ENCODE data around the gene DDX59.
A peak's percentile ranks its signal among the peaks of the same experiment; 100 is the strongest.

The DDX59 gene

GRCh38 chr1:200683298-200683697 is 13.6 kb upstream of the DDX59 start:
- no peak for TF ChIP-seq ZNF274 (IDR thresholded peaks at IDR 0.05; ENCODE audit: low read depth, low read length)
- H3K4me3 ChIP-seq (ENCODE audit: low read length), result no peak overlapping the region

- TF ChIP-seq ZNF274 (IDR thresholded peaks at IDR 0.05; ENCODE audit: low read depth, low read length), result no peak
Observed at GRCh38 chr1:200681231-200681630, 11.5 kb upstream of the DDX59 start.

GRCh38 chr1:200676829-200677228 is 7.1 kb upstream of the DDX59 start:
- H3K4me3 ChIP-seq (ENCODE audit: low read length), result no peak overlapping the region
- no peak for TF ChIP-seq ZNF274 (IDR thresholded peaks at IDR 0.05; ENCODE audit: low read depth, low read length)

More at GRCh38 chr1:200681231-200681630, 11.5 kb upstream of the DDX59 start:
- no peak overlapping the region for H3K4me3 ChIP-seq (ENCODE audit: low read length)

GRCh38 chr1:200675588-200675852 is 5.8 kb upstream of the DDX59 start:
- TF ChIP-seq ZNF274 (IDR thresholded peaks at IDR 0.05; ENCODE audit: low read depth, low read length), result no peak
- no peak overlapping the region for H3K4me3 ChIP-seq (ENCODE audit: low read length)

- no peak for TF ChIP-seq ZNF274 (IDR thresholded peaks at IDR 0.05; ENCODE audit: low read depth, low read length)
- no peak overlapping the region for H3K4me3 ChIP-seq (ENCODE audit: low read length)
Observed at GRCh38 chr1:200674838-200675587, 5.3 kb upstream of the DDX59 start.

GRCh38 chr1:200673952-200674823 is 4.5 kb upstream of the DDX59 start:
- no peak for TF ChIP-seq ZNF274 (IDR thresholded peaks at IDR 0.05; ENCODE audit: low read depth, low read length)
- H3K4me3 ChIP-seq (ENCODE audit: low read length), result no peak overlapping the region

GRCh38 chr1:200671235-200671786 is 1.6 kb upstream of the DDX59 start:
- no peak for TF ChIP-seq ZNF274 (IDR thresholded peaks at IDR 0.05; ENCODE audit: low read depth, low read length)
- H3K4me3 ChIP-seq (ENCODE audit: low read length), result no peak overlapping the region; the same call in 1 of the 2 replicates

GRCh38 chr1:200670242-200671118 is 773 bp upstream of the DDX59 start:
- TF ChIP-seq ZNF274 (IDR thresholded peaks at IDR 0.05; ENCODE audit: low read depth, low read length), result no peak
- H3K4me3 ChIP-seq (ENCODE audit: low read length), result peak overlapping the region; percentile 84

GRCh38 chr1:200668514-200669313 is 993 bp downstream of the DDX59 start:
- peak overlapping the region; percentile 87 for H3K4me3 ChIP-seq (ENCODE audit: low read length)
- no peak for TF ChIP-seq ZNF274 (IDR thresholded peaks at IDR 0.05; ENCODE audit: low read depth, low read length)

GRCh38 chr1:200666309-200666708 is 3.4 kb downstream of the DDX59 start:
- TF ChIP-seq ZNF274 (IDR thresholded peaks at IDR 0.05; ENCODE audit: low read depth, low read length), result no peak
- H3K4me3 ChIP-seq (ENCODE audit: low read length), result no peak overlapping the region

GRCh38 chr1:200665861-200666260 is 3.8 kb downstream of the DDX59 start:
- no peak overlapping the region for H3K4me3 ChIP-seq (ENCODE audit: low read length)
- no peak for TF ChIP-seq ZNF274 (IDR thresholded peaks at IDR 0.05; ENCODE audit: low read depth, low read length)

GRCh38 chr1:200660719-200661118 is 9.0 kb downstream of the DDX59 start:
- no peak for TF ChIP-seq ZNF274 (IDR thresholded peaks at IDR 0.05; ENCODE audit: low read depth, low read length)
- no peak overlapping the region for H3K4me3 ChIP-seq (ENCODE audit: low read length)

GRCh38 chr1:200659269-200659668 is 10.4 kb downstream of the DDX59 start:
- H3K4me3 ChIP-seq (ENCODE audit: low read length), result no peak overlapping the region
- no peak for TF ChIP-seq ZNF274 (IDR thresholded peaks at IDR 0.05; ENCODE audit: low read depth, low read length)

All from GM08714 (cell line).